Ovary (tissue), 9 donors: ENCODE measurements around the gene KIAA1755. TPM values are rescaled to one million over a fixed set of nuclear protein-coding genes. Genes with fewer than 3 reads are reported as not detected.

Experiments used
- DNase-seq, 5 donors: peaks; one replicate each; pipeline ENCODE4 v3.0.0-alpha.2; 2019 to 2020
- H3K27ac ChIP-seq, 2 donors: fragments of 200-600 bp; one replicate each; pipeline versions ENCODE4 v1.5.1 to v1.8.0; 2019 to 2022
- H3K27me3 ChIP-seq: fragments of 200-600 bp; one replicate; pipeline ENCODE4 v1.8.0; 2022
- H3K36me3 ChIP-seq: fragments of 200-600 bp; sonication (generic); one replicate; pipeline ENCODE4 v1.5.1; 2019
- H3K4me1 ChIP-seq: one replicate; pipeline ENCODE4 v1.8.1; 2013; ENCODE audit warnings: mild to moderate bottlenecking, moderate library complexity; ENCODE audit not compliant: insufficient read depth
- H3K4me3 ChIP-seq: fragments of 200-600 bp; sonication (generic); one replicate; pipeline ENCODE4 v1.5.1; 2017
- H3K9me3 ChIP-seq, 2 donors: fragments of 200-600 bp in 1 of 2; sonication (generic) in 1 of 2; one replicate each; pipeline versions ENCODE4 v1.5.1 to v1.8.1; 2013 to 2019; ENCODE audit warnings: mild to moderate bottlenecking in 1 of 2, moderate library complexity in 1 of 2
- EP300 ChIP-seq: sonication (generic); formaldehyde crosslinking; IDR thresholded peaks from one replicate; pipeline ENCODE4 v1.6.1; 2017; ENCODE audit warnings: antibody characterized with exemption
- POLR2A ChIP-seq: fragments of 450-650 bp; IDR thresholded peaks from one replicate; pipeline ENCODE4 v1.6.1; 2017; ENCODE audit warnings: antibody characterized with exemption, mild to moderate bottlenecking, moderate library complexity
- WGBS, 3 donors: extraction: QIAGEN DNeasy Blood & Tissue Kit in 1 of 3; methylation state at CpG; one replicate each; pipeline versions ENCODE4 v1.1.5 to v1.1.7; 2013 to 2017; 5-methylcytosine and 5-hydroxymethylcytosine counted together
- intact Hi-C, 4 donors: fragments of 100-400 bp; cut with DNase I; formaldehyde crosslinking; loops; one replicate each; pipeline versions ENCODE4 v1.11.0 to v1.15.1; 2022 to 2023
- polyA plus RNA-seq, 2 donors: library from polyadenylated mRNA; stranded (reverse); fragments of 200-250 nt in 1 of 2; fragments of 350-450 nt in 1 of 2; fragmentation: Illumina TruSeq in 1 of 2; extraction: RNeasy Lipid Tissue Mini Kit (QIAGEN cat#74804) in 1 of 2; gene quantifications; one replicate each; pipeline ENCODE4 v1.2.3, GENCODE V29; 2013 to 2014
- total RNA-seq, 7 donors: library from RNA; depleted of rRNA in 2 of 7; stranded (reverse); fragments of >200 nt in 2 of 7; fragmentation: NEBNext Ultra II Directional in 3 of 7; extraction: Animal tissue kit (Norgen Biotek cat#: 25700) in 3 of 7; gene quantifications; one replicate each; pipeline versions ENCODE4 v1.1.0 to v1.2.4, GENCODE V29; 2016 to 2023
- TF ChIP-seq, protein P1 (sequence below), 3 donors: fragments of 450-650 bp in 2 of 3; fragments of 200-600 bp in 1 of 3; IDR thresholded peaks; one replicate each; pipeline versions ENCODE4 v1.5.1 to v1.8.0; 2016 to 2022; ENCODE audit warnings: antibody characterized with exemption in 3 of 3, mild to moderate bottlenecking in 1 of 3
- donor health status: DM: no; HTN: no; CAD: no; lungs with moderate emphysema.
- donor health status: DM: no; HTN: no; CAD: no.
- donor health status: Bipolar disorder and iron deficiency.
- donor health status: DM: yes; HTN: yes; CAD: no.
- donor health status: DM: no; HTN: no; CAD: no.
- donor health status: DM: yes; HTN: yes; CAD: no.

The KIAA1755 gene
- total and polyA plus RNA-seq, 9 donors: 4.4 to 29.7 (median 12.0) TPM

DNA sequence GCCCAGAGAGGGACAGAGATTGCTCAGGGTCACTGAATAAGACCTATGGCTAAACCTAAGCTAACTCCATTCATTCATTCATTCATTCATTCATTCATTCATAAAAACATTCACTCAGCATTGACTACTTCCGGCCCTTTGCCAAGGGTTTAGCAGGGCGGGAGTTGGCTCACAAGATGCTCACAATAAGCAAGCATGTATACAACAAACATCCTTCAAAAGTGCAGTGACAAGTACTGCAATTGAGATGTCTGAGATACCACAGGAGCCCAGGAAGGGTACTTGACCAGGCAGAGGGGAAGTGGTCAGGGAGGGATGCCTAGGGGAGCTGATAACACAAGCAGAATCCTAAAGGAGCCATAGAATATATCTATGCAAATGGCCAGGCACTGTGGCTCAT lies 18.2 kb upstream of the KIAA1755 start:
- Histone ChIP-seq H3K4me3 (no peak overlapping the region), H3K27ac (no peak overlapping the region), H3K4me1 (peaks cover 2% of the 10 kb centered on the region), H3K27me3 (peaks cover 1% of the 10 kb centered on the region), H3K9me3 (no peaks in the 10 kb centered on the region), H3K36me3 (no peaks in the 10 kb centered on the region)
- DNase-seq: no peak
- intact Hi-C loops: no loop called here
- no peak for TF ChIP-seq EP300
- no peak for TF ChIP-seq POLR2A
- TF ChIP-seq, protein P1, sequence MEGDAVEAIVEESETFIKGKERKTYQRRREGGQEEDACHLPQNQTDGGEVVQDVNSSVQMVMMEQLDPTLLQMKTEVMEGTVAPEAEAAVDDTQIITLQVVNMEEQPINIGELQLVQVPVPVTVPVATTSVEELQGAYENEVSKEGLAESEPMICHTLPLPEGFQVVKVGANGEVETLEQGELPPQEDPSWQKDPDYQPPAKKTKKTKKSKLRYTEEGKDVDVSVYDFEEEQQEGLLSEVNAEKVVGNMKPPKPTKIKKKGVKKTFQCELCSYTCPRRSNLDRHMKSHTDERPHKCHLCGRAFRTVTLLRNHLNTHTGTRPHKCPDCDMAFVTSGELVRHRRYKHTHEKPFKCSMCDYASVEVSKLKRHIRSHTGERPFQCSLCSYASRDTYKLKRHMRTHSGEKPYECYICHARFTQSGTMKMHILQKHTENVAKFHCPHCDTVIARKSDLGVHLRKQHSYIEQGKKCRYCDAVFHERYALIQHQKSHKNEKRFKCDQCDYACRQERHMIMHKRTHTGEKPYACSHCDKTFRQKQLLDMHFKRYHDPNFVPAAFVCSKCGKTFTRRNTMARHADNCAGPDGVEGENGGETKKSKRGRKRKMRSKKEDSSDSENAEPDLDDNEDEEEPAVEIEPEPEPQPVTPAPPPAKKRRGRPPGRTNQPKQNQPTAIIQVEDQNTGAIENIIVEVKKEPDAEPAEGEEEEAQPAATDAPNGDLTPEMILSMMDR (IDR thresholded peaks at IDR 0.05): no peak
- 96 to 98% (median 96%) methylated on average over 2 of the region's 2 CpGs for WGBS, 3 donors

DNA sequence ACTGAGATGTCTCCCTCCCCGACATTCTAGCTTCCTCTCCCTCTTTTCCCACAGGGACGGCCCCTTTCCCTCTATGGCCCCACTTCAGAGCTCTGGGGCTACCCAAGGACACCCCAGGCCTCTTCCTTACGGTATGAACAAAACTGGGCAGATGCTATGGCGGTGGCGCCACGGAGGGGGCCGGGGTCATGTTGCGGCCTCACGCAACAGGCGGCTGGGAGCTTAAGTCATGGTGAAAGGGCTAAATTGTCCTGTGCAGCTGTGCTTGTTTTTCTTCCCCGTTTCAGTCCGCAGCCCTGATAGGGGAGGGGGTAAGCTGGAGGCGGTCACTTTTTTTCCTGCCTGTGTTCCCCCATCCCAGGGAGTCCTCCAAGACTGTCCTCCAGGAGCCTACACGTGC lies 17.6 kb upstream of the KIAA1755 start:
- 70 to 76% (median 75%) methylated on average over 14 of the region's 14 CpGs for WGBS, 3 donors
- DNase-seq: peak in 1 of 5 donors; percentile 10

DNA sequence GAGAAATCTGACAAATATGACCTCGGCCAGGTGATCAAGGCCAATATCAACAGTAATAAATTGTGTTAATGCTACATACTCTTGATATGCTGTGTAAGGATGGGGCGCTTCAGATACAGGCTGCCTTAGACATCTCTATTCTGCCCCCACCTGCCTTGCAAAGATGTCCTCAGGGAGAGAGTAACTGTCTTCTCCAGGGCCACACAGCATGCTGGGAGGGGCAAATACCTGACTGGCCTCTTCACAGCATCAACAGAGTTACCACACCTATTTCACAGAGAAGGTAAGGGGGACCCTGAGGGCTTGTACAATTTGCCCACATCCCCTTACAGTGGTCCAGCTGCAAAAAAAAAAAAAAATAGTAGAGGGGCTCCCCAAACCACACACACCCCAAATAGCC lies 17.2 kb upstream of the KIAA1755 start:
- DNase-seq: no peak
- H3K4me3 ChIP-seq: no peak overlapping the region
- WGBS, 3 donors: 77 to 81% (median 78%) methylated on average over 2 of the region's 2 CpGs
- no peak overlapping the region for H3K27ac ChIP-seq
- H3K36me3 ChIP-seq: no peaks in the 10 kb centered on the region
- peaks cover 2% of the 10 kb centered on the region for H3K4me1 ChIP-seq
- H3K27me3 ChIP-seq: peaks cover 3% of the 10 kb centered on the region
- intact Hi-C loops: no loop called here
- TF ChIP-seq POLR2A: no peak
- TF ChIP-seq EP300: no peak
- TF ChIP-seq, protein P1 (IDR thresholded peaks at IDR 0.05): no peak
- H3K9me3 ChIP-seq: no peaks in the 10 kb centered on the region

More for the DNA sequence above, 17.6 kb upstream of the KIAA1755 start:
- no peaks in the 10 kb centered on the region for H3K36me3 ChIP-seq
- peaks cover 2% of the 10 kb centered on the region for H3K4me1 ChIP-seq
- no peaks in the 10 kb centered on the region for H3K9me3 ChIP-seq
- peaks cover 3% of the 10 kb centered on the region for H3K27me3 ChIP-seq
- no peak overlapping the region for H3K4me3 ChIP-seq
- no peak overlapping the region for H3K27ac ChIP-seq
- intact Hi-C loops: no loop called here
- TF ChIP-seq EP300 (no peak), POLR2A (no peak)
- TF ChIP-seq, protein P1 (IDR thresholded peaks at IDR 0.05): no peak

DNA sequence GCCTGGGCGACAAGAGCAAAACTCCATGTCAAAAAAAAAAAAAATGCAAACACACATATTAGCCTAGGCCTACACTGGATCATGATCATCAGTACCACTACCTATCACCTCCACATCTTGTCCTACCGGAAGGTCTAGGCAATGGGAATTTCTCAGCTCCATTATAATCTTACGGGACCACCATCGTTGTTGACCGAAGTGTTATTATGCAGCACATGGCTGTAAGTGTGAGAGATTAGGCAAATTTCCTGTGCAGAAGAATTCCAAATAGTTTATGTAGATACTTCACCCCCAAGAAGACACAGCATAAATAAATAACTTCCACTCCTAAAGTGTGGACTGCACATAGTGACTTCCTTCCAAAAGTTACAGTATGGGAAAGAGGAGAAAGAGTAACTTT lies 16.8 kb upstream of the KIAA1755 start:
- Histone ChIP-seq H3K36me3 (no peaks in the 10 kb centered on the region), H3K9me3 (no peaks in the 10 kb centered on the region), H3K27ac (no peak overlapping the region), H3K4me3 (no peak overlapping the region), H3K27me3 (peaks cover 3% of the 10 kb centered on the region), H3K4me1 (peaks cover 2% of the 10 kb centered on the region)
- peak in 1 of 5 donors; percentile 0 for DNase-seq
- WGBS, 3 donors: 63 to 78% (median 69%) methylated on average over 5 of the region's 5 CpGs
- TF ChIP-seq, protein P1 (IDR thresholded peaks at IDR 0.05): no peak
- TF ChIP-seq EP300: no peak
- TF ChIP-seq POLR2A: no peak
- intact Hi-C loops: no loop called here
